ENCODE data around the gene MSL3B.

- TF ChIP-seq BHLHE40 (IDR thresholded peaks at IDR 0.05; ENCODE audit: borderline replicate concordance) (no peak), FOXA1 (IDR thresholded peaks at IDR 0.05) (no peak), PKNOX1 (IDR thresholded peaks at IDR 0.05) (no peak), ZNF384 (IDR thresholded peaks at IDR 0.05) (no peak), ELF4 (IDR thresholded peaks at IDR 0.05) (no peak), FOXK2 (IDR thresholded peaks at IDR 0.05) (no peak), TARDBP (IDR thresholded peaks at IDR 0.05) (no peak), SP1 (IDR thresholded peaks at IDR 0.05) (no peak), FOXM1 (IDR thresholded peaks at IDR 0.05; ENCODE audit: borderline replicate concordance) (no peak), ARNT (IDR thresholded peaks at IDR 0.05) (no peak), SUZ12 (IDR thresholded peaks at IDR 0.05) (no peak), LEF1 (IDR thresholded peaks at IDR 0.05; ENCODE audit: borderline replicate concordance) (no peak)
Measured at GRCh38 chr2:233846387-233847247, 21.6 kb downstream of the MSL3B start.
